Stimulated activated CD4-positive, alpha-beta T cell treated with anti-CD3 and anti-CD28 coated beads, Interleukin-1b, Interleukin-23, amount 100 ng/mL, for 1 hour (primary cell): ENCODE results near the gene CFAP61.
"Not testable (repeated sequence)": the region's sequence is repeated elsewhere in the genome, so short reads cannot be mapped to it uniquely, and the experiment has no call there.

Experiments used
- DNase-seq, 2 donors: peaks; one replicate each; pipeline ENCODE4 v3.0.0-alpha.2; 2020; ENCODE audit warnings: low read depth in 2 of 2

CFAP61 gene

DNA sequence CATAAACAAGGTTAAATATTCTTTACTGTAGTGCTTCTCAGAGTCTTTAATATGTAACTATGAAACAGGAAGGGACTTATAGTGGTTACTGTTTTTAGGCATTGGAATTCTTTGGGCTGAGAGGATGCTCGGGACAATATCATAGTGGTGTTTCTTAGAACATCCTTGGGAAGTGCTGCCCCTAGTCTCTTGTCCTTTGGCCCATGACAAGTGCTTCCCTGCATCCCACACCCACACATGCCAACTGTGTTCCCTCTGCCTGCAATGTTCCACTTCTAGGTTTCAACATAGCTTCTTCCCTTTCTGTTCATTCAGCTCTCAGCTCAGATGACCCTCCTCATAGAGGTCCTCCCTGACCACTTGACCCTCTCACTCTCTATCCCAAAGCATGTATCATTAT is 37.6 kb downstream of the CFAP61 start:
- no peak for DNase-seq

GRCh38 chr20:20092827-20093226 is 40.5 kb downstream of the CFAP61 start:
- DNase-seq: no peak

DNA sequence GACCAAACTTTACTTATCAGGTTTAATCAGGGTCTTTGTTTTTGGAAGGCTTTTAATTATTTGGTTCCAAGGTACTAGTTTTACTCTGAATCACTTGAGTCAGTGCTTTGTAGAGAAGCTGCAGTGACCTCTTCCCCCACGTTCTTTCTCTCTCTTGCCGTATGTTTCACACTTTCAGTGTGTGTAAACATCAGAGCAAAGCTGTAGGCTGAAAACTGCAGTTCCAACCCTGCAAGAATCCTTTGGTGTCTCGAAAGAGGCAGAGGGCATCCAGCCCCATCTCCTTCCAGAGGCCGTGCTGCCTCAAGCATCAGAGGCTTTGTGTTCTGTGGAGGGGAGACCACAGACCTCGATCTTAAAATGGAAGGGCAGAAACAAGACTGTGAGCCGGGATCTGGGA is 42.1 kb downstream of the CFAP61 start:
- DNase-seq: no peak

DNA sequence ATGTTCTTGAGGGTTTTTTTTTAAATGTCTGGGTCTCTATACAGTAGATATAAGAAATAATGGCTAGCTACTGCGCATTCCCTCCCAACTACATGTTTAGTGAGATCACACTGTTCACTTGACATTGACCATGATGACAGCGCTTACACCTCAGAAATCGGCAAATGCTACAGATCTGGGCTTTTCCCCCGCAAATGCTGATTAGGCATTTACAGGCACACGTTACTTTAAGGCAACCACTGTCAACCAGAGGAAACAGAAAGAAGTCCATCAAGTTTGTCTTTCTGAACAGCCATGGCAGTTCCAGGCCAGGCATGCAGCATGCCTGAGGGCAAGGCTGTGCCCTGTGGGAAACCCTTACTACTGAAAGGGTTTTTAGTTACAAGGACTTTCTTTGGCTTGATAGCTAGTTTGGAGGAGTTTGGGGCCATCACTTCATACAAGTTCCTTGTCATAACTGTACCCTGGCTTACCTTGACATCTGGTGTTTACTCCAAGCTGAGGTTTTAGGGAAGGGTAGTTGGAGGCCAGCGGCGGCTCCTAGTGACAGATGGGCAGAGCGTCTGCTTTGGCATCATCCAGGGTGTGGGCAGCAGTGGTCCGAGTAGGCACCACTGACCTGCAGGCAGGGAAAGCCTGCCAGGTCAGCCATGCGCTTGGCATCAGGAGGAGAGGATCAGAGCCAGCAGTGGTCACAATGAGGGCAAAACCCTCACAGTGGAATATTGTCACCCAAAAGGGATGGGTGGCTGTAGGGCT is 43.0 kb downstream of the CFAP61 start:
- DNase-seq: no peak

DNA sequence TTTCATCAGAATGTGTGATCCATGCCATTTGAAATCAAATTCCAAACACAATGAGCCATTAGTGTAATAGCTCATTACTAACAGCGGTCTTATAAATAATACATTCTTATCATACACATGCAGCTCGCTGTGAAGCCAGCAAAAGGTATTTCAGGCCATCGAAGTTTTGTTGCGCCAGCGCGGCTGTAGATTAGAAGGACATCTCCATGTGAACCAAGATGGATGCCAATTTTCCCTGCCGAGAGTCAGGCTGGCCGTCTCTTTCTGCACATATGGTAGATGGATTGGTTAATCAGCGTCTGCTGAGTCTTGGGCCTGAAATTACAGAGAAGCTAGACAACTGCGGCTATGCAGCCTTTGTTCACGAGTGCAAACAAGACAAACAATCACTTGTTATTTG is 44.1 kb downstream of the CFAP61 start:
- DNase-seq: no peak

- DNase-seq: no peak
Observed at GRCh38 chr20:20100881-20101280, 48.5 kb downstream of the CFAP61 start.

GRCh38 chr20:20102163-20102562 is 49.8 kb downstream of the CFAP61 start:
- no peak for DNase-seq

DNA sequence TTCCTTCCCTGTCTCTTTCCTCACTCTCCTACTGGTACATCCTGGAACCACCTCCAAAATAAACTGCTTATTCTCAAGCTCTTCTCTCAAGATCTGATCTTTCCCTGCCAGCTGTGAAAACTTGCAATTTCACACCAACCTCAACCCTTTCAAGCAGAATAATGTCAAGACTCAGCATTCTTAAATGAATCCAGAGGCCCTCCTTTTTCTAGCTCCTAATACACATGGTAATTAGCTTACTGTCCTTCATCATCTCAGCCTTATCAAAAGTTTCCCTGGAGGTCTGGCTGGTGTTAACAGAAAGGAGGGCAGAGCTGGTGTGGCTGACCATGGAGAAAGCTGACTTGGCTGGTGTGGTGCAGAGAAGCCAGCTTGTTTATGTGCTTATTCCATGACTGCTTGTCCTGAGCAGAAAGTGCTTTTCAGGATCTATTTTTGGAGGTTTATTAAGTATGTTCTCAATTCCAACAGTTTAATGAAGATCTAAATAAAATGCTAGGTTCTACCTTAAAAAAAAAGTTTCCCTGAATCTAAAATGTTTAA is 50.5 kb downstream of the CFAP61 start:
- no peak for DNase-seq

- no peak for DNase-seq
Observed at GRCh38 chr20:20103486-20103885, 51.2 kb downstream of the CFAP61 start.

DNA sequence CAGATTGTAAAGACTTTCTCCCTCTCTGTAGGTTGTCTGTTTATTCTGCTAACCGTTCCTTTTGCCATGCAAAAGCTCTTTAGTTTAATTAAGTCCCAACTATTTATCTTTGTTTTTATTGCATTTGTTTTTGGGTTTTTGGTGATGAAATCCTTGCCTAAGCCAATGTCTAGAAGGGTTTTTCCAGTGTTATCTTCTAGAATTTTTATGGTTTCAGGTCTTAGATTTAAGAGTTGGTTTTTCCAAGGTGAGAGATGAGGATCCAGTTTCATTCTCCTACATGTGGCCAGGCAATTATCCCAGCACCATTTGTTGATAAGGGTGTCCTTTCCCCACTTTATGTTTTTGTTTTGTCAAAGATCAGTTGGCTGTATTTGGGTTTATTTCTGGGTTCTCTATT is 70.9 kb downstream of the CFAP61 start:
- DNase-seq: not testable (repeated sequence)

GRCh38 chr20:20130399-20130798 is 78.1 kb downstream of the CFAP61 start:
- DNase-seq: no peak

DNA sequence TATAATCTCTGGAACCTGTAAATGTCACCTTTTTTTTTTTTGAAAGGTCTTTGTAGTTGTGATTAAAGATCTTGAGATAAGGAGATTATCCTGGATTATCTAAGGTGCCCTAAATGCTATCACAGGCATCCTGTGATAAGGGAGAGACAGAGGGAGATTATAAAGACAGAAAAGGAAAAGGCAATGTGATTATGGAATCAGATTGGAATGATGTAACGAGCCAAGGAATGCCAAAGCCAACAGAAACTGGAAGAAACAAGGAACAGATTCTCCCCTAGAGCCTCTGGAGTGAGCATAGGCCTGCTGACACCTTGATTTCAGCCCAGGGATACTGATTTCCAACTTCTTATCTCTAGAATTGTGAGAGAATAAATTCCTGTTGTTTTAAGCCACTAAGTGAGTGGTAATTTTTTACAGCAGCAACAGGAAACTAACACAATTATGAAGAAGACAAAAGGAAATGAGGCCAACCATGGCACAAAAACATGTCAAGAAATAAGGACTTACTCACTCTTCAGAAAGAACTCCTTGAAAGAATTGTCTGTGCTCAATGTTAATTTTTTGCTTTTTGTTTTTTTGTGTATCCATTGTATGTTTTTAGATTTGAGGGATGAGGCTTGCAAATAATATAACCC is 82.7 kb downstream of the CFAP61 start:
- no peak for DNase-seq

DNA sequence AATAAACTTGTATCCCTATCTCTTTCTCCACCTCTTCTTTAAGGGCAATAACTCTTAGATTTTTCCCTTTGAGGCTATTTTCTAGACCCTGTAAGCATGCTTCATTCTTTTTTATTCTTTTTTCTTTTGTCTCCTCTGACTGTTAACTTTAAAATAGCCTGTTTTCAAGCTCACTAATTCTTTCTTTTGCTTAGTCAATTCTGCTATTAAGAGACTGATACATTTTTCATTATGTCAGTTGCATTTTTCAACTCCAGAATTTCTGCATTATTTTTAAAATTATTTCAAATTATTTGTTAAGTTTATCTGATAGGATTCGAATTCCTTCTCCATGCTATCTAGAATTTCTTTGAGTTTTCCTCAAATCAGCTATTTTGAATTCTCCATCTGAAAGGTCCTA is 84.0 kb downstream of the CFAP61 start:
- no peak for DNase-seq

GRCh38 chr20:20137851-20138250 is 85.5 kb downstream of the CFAP61 start:
- no peak for DNase-seq

DNA sequence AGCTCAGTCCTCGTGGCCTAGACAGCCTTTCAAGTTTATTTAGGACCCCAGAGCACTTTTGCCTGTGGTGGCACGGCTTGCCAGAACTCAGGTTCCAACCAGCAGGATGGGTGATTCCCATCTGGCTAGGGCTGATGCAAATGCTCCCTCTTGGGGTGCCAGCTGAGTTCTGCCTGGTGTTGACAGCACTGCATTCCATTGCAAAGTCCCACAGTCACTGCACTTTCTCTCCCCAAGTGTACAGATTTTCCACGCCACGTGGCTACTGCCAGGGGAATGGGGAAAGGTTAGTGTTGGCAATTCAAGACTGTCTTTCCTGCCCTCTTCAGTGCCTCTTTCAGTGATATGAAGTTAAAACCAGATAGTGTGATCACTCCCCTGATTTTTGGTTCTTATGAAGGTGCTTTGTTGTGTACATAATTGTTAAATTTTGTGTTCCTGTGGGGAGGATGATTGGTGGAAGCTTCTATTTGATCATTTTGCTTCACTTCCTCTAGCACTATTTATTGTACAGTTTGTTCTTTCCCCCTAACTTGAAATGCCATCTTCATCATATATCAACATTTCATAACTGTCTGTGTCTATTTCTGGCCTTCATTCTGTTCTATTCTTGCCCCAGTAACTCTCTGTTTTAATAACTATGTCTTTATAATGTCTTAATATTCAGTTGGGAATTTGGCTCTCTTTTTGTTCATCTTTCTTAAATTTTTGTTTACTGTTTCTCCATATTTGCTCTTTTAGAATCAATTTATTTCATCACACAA is 86.2 kb downstream of the CFAP61 start:
- no peak for DNase-seq

- no peak for DNase-seq
Observed at GRCh38 chr20:20139403-20139802, 87.1 kb downstream of the CFAP61 start.

DNA sequence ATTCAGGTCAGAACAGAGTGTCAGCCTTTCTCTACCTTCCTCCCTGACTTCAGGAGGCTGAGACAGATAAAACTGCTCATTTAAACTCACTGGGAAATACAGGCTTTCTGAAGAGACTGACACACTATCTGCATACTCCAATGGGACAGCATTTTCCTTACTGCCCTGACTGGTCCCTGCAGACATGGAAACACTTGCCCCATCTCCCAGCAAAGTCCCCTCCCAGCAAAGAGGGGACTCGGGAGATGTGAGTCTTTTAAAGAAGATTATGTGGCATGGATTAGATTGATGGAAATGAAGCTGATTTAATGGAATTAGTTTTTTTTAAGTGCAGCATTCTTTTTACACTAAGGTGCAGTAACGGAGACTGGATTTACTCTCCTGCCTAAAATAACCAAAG is 90.8 kb downstream of the CFAP61 start:
- no peak for DNase-seq

DNA sequence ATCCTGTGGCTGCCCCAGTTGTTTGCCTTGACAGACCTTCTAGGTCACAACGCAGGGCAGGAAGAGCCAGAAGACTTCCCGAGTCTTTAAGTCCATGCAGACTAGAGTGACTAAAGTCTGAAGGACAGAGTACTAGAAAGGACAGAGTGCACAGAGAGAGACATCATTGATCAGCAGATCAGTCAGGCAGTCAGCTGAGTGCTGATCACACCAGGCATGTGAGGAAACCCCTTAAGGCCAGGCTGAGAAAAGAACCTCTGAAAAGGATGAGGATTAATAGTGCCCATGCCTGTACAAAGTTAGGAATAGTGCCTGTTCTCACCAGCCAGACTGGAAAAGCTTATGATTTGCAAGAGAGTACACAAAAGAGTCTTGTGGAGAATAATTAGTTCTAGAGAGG is 91.3 kb downstream of the CFAP61 start:
- DNase-seq: no peak

- DNase-seq: no peak
Observed at GRCh38 chr20:20148779-20149178, 96.4 kb downstream of the CFAP61 start.

- DNase-seq: no peak
Observed at GRCh38 chr20:20150241-20150640, 97.9 kb downstream of the CFAP61 start.

DNA sequence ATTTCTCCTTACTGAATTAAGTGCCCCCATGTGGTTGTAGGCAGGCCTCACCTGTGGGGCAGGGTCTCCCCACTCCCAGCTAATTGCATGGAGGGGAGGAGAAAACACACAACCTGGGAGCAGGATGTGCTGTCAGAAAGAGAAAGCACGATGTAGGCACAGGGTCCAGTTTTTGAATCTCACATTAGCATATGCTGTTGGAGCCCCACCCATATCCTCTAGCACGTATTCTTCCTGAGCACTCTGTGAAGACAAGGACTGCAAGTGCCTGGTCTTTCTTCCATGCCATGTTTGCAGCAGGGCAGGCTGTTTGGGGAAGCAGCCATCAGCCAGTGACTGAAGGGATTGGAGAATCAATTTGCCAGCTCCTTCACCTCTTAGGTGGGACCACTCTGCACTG is 108.2 kb downstream of the CFAP61 start:
- DNase-seq: no peak

DNA sequence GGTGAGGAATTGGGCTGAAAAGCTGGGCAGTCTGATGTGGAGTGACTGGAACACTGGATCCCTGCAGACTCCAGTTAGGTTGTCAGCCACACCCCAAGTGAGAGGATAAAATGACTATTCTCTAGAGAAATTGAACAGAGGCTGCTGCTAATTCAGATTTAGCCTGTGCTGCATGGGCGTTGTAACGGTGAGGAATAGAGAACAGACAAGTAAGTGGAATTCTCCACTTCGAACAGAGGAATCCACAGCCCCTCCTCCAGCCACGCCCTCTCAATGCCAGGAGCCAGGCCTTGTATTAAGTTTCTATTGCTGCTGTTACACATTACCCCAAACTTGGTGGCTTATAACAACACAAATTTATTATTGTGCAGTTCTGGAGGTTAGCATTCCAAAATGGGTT is 109.3 kb downstream of the CFAP61 start:
- DNase-seq: no peak

- DNase-seq: no peak
Observed at GRCh38 chr20:20167698-20168097, 115.4 kb downstream of the CFAP61 start.
